Fibroblast of lung (primary cell): ENCODE data around the gene ZNF366. TPM values are rescaled to one million over a fixed set of nuclear protein-coding genes. Genes with fewer than 3 reads are reported as not detected.

Experiments
- DNase-seq, 2 donors: peaks; one replicate each; pipeline versions ENCODE4 v3.0.0 to v3.0.0-alpha.2; 2010; ENCODE audit warnings: low read depth in 2 of 2
- H2AFZ ChIP-seq: 2 replicates; pipeline ENCODE4 v1.5.1; 2012; ENCODE audit warnings: low read length, control low read depth, inconsistent platforms
- H3K27ac ChIP-seq: 2 replicates; pipeline ENCODE4 v1.5.1; 2011; ENCODE audit warnings: low read length, control low read depth; ENCODE audit not compliant: insufficient read depth
- H3K27me3 ChIP-seq: 2 replicates; pipeline ENCODE4 v1.5.1; 2011; ENCODE audit warnings: mild to moderate bottlenecking, low read length; ENCODE audit not compliant: control insufficient read depth, insufficient read depth
- H3K36me3 ChIP-seq: 2 replicates; pipeline ENCODE4 v1.5.1; 2011; ENCODE audit warnings: low read length; ENCODE audit not compliant: control insufficient read depth, insufficient read depth
- H3K4me1 ChIP-seq: 2 replicates; pipeline ENCODE4 v1.5.1; 2011; ENCODE audit warnings: low read length; ENCODE audit not compliant: control insufficient read depth, insufficient read depth; ENCODE audit errors: extremely low read depth
- H3K4me2 ChIP-seq: 2 replicates; pipeline ENCODE4 v1.5.1; 2011; ENCODE audit warnings: low read length, control low read depth; ENCODE audit not compliant: insufficient read depth; ENCODE audit errors: extremely low read depth
- H3K4me3 ChIP-seq, 4 experiments: fragments of 200-600 bp in 1 of 4; sonication (generic) in 1 of 4; replicated peaks in 1 of 4; 2 replicates each; pipeline ENCODE4 v1.5.1; 2011 to 2016; ENCODE audit warnings: low read length in 4 of 4, low read depth in 3 of 4, mild to moderate bottlenecking in 3 of 4, control low read depth in 2 of 4, inconsistent platforms in 1 of 4, mixed read lengths in 1 of 4; ENCODE audit not compliant: insufficient read depth in 1 of 4; ENCODE audit errors: control extremely low read depth in 1 of 4
- H3K79me2 ChIP-seq: 2 replicates; pipeline ENCODE4 v1.5.1; 2012; ENCODE audit warnings: mild to moderate bottlenecking, low read length, inconsistent platforms; ENCODE audit not compliant: control insufficient read depth, insufficient read depth
- H3K9ac ChIP-seq: 2 replicates; pipeline ENCODE4 v1.5.1; 2011; ENCODE audit warnings: mild to moderate bottlenecking, low read length, control low read depth; ENCODE audit not compliant: insufficient read depth
- H3K9me3 ChIP-seq: 2 replicates; pipeline ENCODE4 v1.5.1; 2012; ENCODE audit warnings: low read depth, low read length; ENCODE audit not compliant: control insufficient read depth, insufficient read depth
- H4K20me1 ChIP-seq: 2 replicates; pipeline ENCODE4 v1.5.1; 2011; ENCODE audit warnings: low read length; ENCODE audit not compliant: control insufficient read depth, insufficient read depth; ENCODE audit errors: extremely low read depth
- EZH2 ChIP-seq: IDR thresholded peaks from 2 replicates; pipeline ENCODE4 v1.5.1; 2012; ENCODE audit warnings: low read length, control low read depth, mild to moderate bottlenecking; ENCODE audit errors: missing control alignments
- polyA plus RNA-seq, 2 donors: library from polyadenylated mRNA; depleted of rRNA in 1 of 2; stranded (reverse) in 1 of 2; unstranded in 1 of 2; fragments of >200 nt; gene quantifications; 2 replicates each; pipeline ENCODE4 v1.2.1, GENCODE V29; 2011 to 2012; ENCODE audit warnings: missing spikeins in 1 of 2
- total RNA-seq: library from RNA; depleted of rRNA; stranded (reverse); fragments of >200 nt; gene quantifications from 2 replicates; pipeline ENCODE4 v1.2.1, GENCODE V29; 2014
- TF ChIP-seq, protein P1 (sequence below), 2 donors: IDR thresholded peaks in 1 of 2; conservative IDR thresholded peaks in 1 of 2; 1 replicate in 1 of 2; 2 replicates in 1 of 2; pipeline ENCODE4 v1.5.1; 2011 to 2012; ENCODE audit warnings: low read length in 2 of 2, control low read depth in 1 of 2, inconsistent platforms in 1 of 2, low read depth in 1 of 2, mild to moderate bottlenecking in 1 of 2

Gene ZNF366
- total and polyA plus RNA-seq, 2 donors (not counting 1 experiment from before 2014, with no cell fraction given) = not detected

GRCh38 chr5:72417333-72418062 is 89.7 kb downstream of the ZNF366 start:
- H3K4me3 ChIP-seq = no peak overlapping the region
- H3K4me2 ChIP-seq = no peak overlapping the region
- DNase-seq = no peak
- H4K20me1 ChIP-seq = no peaks in the 10 kb centered on the region
- H3K9ac ChIP-seq = no peak overlapping the region
- H3K9me3 ChIP-seq = no peaks in the 10 kb centered on the region
- no peak overlapping the region for H3K27ac ChIP-seq
- H3K27me3 ChIP-seq = no peaks in the 10 kb centered on the region
- no peaks in the 10 kb centered on the region for H3K79me2 ChIP-seq
- no peak for TF ChIP-seq EZH2
- TF ChIP-seq, protein P1, sequence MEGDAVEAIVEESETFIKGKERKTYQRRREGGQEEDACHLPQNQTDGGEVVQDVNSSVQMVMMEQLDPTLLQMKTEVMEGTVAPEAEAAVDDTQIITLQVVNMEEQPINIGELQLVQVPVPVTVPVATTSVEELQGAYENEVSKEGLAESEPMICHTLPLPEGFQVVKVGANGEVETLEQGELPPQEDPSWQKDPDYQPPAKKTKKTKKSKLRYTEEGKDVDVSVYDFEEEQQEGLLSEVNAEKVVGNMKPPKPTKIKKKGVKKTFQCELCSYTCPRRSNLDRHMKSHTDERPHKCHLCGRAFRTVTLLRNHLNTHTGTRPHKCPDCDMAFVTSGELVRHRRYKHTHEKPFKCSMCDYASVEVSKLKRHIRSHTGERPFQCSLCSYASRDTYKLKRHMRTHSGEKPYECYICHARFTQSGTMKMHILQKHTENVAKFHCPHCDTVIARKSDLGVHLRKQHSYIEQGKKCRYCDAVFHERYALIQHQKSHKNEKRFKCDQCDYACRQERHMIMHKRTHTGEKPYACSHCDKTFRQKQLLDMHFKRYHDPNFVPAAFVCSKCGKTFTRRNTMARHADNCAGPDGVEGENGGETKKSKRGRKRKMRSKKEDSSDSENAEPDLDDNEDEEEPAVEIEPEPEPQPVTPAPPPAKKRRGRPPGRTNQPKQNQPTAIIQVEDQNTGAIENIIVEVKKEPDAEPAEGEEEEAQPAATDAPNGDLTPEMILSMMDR (conservative IDR thresholded peaks at IDR 0.05 in 1 of 2, IDR thresholded peaks at IDR 0.05 in 1 of 2; ENCODE audit: low read depth in 1 of 2, low read length in 2 of 2) = no peak
- no peak overlapping the region for H2AFZ ChIP-seq
- H3K4me1 ChIP-seq = no peaks in the 10 kb centered on the region
- no peaks in the 10 kb centered on the region for H3K36me3 ChIP-seq

DNA sequence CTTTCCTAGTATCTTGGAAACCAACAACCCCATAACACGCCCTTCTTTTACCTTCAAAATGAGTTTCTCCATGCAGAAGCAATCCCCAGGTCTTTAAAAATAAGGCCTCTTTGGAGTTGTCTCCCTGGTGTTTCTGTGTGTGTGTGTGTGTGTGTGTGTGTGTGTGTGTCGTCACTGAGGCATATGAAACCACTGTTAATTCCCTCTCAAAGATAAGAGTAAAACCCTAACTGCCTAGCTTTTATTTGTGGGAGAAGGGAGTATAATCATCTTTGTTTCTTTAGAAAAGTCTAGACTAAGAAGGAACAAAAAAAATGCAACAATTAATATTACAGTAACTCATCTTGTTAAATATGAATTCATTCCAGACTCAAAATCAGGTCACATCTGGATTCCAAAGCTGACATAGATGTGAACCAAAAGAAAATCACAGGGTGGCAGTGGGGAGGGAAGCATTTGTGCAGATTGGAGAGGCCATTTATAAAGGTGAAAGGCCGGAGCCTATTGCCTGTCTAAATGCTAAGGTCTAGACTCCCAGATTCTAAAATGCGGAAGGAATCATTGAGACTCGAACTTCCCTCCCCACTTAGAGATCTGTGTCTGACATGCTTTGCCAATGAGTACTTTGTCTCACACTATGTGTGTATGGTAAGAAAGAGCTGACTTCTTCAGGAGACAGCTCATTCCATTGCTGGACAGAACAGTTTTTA is 91.4 kb downstream of the ZNF366 start:
- no peaks in the 10 kb centered on the region for H3K79me2 ChIP-seq
- H2AFZ ChIP-seq = no peak overlapping the region
- no peaks in the 10 kb centered on the region for H3K36me3 ChIP-seq
- no peak for DNase-seq
- H4K20me1 ChIP-seq = no peaks in the 10 kb centered on the region
- H3K27ac ChIP-seq = no peak overlapping the region
- no peaks in the 10 kb centered on the region for H3K9me3 ChIP-seq
- H3K9ac ChIP-seq = no peak overlapping the region
- peaks cover 2% of the 10 kb centered on the region for H3K4me1 ChIP-seq
- H3K27me3 ChIP-seq = no peaks in the 10 kb centered on the region
- no peak overlapping the region for H3K4me2 ChIP-seq
- H3K4me3 ChIP-seq = no peak overlapping the region
- TF ChIP-seq, protein P1 (conservative IDR thresholded peaks at IDR 0.05 in 1 of 2, IDR thresholded peaks at IDR 0.05 in 1 of 2; ENCODE audit: low read depth in 1 of 2, low read length in 2 of 2) = no peak
- no peak for TF ChIP-seq EZH2

- H3K79me2 ChIP-seq = no peaks in the 10 kb centered on the region
Measured at GRCh38 chr5:72412283-72413055, 94.7 kb downstream of the ZNF366 start.

More at GRCh38 chr5:72412283-72413055, 94.7 kb downstream of the ZNF366 start:
- H3K36me3 ChIP-seq = no peaks in the 10 kb centered on the region
- peaks cover 2% of the 10 kb centered on the region for H3K4me1 ChIP-seq
- TF ChIP-seq, protein P1 (conservative IDR thresholded peaks at IDR 0.05 in 1 of 2, IDR thresholded peaks at IDR 0.05 in 1 of 2; ENCODE audit: low read depth in 1 of 2, low read length in 2 of 2) = no peak
- TF ChIP-seq EZH2 = no peak
- H3K9ac ChIP-seq = no peak overlapping the region
- no peak overlapping the region for H3K27ac ChIP-seq
- no peak overlapping the region for H3K4me3 ChIP-seq
- no peaks in the 10 kb centered on the region for H4K20me1 ChIP-seq
- no peak overlapping the region for H3K4me2 ChIP-seq
- no peak overlapping the region for H2AFZ ChIP-seq
- peak in 1 of 2 donors; percentile 76 for DNase-seq
- H3K9me3 ChIP-seq = no peaks in the 10 kb centered on the region
- H3K27me3 ChIP-seq = no peaks in the 10 kb centered on the region
